MM.1S (cell line): Measurements from ENCODE around the gene CHRM3.

Experiments
- DNase-seq: peaks from one replicate; pipeline ENCODE4 v3.0.0-alpha.2; 2015
- H2AFZ ChIP-seq: fragments of 300-600 bp; sonication (generic); 2 replicates; pipeline ENCODE4 v1.6.0; 2016; ENCODE audit warnings: antibody characterized with exemption, low read length
- H3F3A ChIP-seq: fragments of 300-600 bp; sonication (generic); 2 replicates; pipeline ENCODE4 v1.6.1; 2016; ENCODE audit warnings: mild to moderate bottlenecking, antibody characterized with exemption, low read length, moderate library complexity, mixed read lengths; ENCODE audit not compliant: insufficient read depth
- H3K27ac ChIP-seq: fragments of 300-600 bp; sonication (generic); 2 replicates; pipeline ENCODE4 v1.5.1; 2016; ENCODE audit warnings: mild to moderate bottlenecking, low read length
- H3K27me3 ChIP-seq: fragments of 300-600 bp; sonication (generic); replicated peaks from 2 replicates; pipeline ENCODE4 v1.6.0; 2016; ENCODE audit warnings: low read length; ENCODE audit not compliant: insufficient read depth
- H3K36me3 ChIP-seq: fragments of 300-600 bp; sonication (generic); replicated peaks from 2 replicates; pipeline ENCODE4 v1.6.1; 2016; ENCODE audit warnings: mild to moderate bottlenecking, low read length, mixed read lengths; ENCODE audit not compliant: insufficient read depth
- H3K4me1 ChIP-seq: fragments of 300-600 bp; sonication (generic); 2 replicates; pipeline ENCODE4 v1.6.1; 2016; ENCODE audit warnings: low read length, mixed read lengths
- H3K4me2 ChIP-seq: fragments of 300-600 bp; sonication (generic); 2 replicates; pipeline ENCODE4 v1.6.0; 2016; ENCODE audit warnings: low read depth, low read length
- H3K4me3 ChIP-seq: fragments of 300-600 bp; sonication (generic); 2 replicates; pipeline ENCODE4 v1.5.1; 2016; ENCODE audit warnings: low read length, mixed read lengths
- H3K79me2 ChIP-seq: fragments of 300-600 bp; sonication (generic); 2 replicates; pipeline ENCODE4 v1.6.1; 2016; ENCODE audit warnings: mixed run types, low read length, mixed read lengths
- H3K9ac ChIP-seq: fragments of 300-600 bp; sonication (generic); 2 replicates; pipeline ENCODE4 v1.6.1; 2016; ENCODE audit warnings: low read length, mixed read lengths
- H3K9me2 ChIP-seq: fragments of 300-600 bp; sonication (generic); replicated peaks from 2 replicates; pipeline ENCODE4 v1.6.1; 2016; ENCODE audit warnings: mild to moderate bottlenecking, low read length, mixed read lengths; ENCODE audit not compliant: insufficient read depth
- H3K9me3 ChIP-seq: fragments of 300-600 bp; sonication (generic); replicated peaks from 2 replicates; pipeline ENCODE4 v1.6.1; 2016; ENCODE audit warnings: mild to moderate bottlenecking, low read length, mixed read lengths; ENCODE audit not compliant: insufficient read depth
- H4K20me1 ChIP-seq: fragments of 300-600 bp; sonication (generic); 2 replicates; pipeline ENCODE4 v1.6.1; 2016; ENCODE audit warnings: mild to moderate bottlenecking, low read length, moderate library complexity, mixed read lengths; ENCODE audit not compliant: insufficient read depth
- EZH2 ChIP-seq: fragments of 300-600 bp; sonication (generic); optimal IDR thresholded peaks from 2 replicates; pipeline ENCODE3; 2017; ENCODE audit warnings: low read depth, mild to moderate bottlenecking, antibody characterized with exemption, low read length, mixed read lengths
- EZH2phosphoT487 ChIP-seq: fragments of 300-600 bp; sonication (generic); IDR thresholded peaks from 2 replicates; pipeline ENCODE4 v1.6.1; 2018; ENCODE audit warnings: antibody characterized with exemption, low read length
- TF ChIP-seq, protein P1 (sequence below): fragments of 300-600 bp; sonication (generic); IDR thresholded peaks from 2 replicates; pipeline ENCODE4 v1.5.1; 2016; ENCODE audit warnings: antibody characterized with exemption, low read length, mixed read lengths

CHRM3 gene

DNA sequence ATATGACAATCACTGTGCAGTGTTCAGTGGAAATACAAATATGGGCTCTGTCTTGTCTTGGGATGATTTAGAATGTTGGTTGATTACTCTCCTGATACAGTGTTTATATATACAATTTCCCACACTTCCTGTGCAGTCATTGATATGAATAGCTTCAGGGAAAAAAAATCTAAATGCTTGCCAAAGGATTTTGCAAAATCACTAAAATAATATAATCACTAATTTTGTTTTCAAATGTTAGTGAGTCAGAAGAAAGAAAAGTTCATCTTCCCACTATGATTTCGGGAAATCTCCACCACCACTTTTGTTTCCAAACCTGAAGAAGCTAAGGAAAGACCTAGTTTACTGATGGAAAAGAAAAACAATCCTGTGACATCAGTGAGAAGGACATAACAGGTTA lies 32.1 kb upstream of the CHRM3 start:
- Histone ChIP-seq H3K4me1 (no peaks in the 10 kb centered on the region), H3K4me3 (no peak overlapping the region), H3K9me3 (no peaks in the 10 kb centered on the region), H3K9ac (no peak overlapping the region), H3K4me2 (no peak overlapping the region), H3F3A (no peaks in the 10 kb centered on the region), H3K27ac (no peak overlapping the region), H4K20me1 (no peaks in the 10 kb centered on the region), H3K79me2 (no peaks in the 10 kb centered on the region), H3K36me3 (no peaks in the 10 kb centered on the region), H2AFZ (no peak overlapping the region), H3K27me3 (no peaks in the 10 kb centered on the region), H3K9me2 (no peaks in the 10 kb centered on the region)
- no peak for TF ChIP-seq EZH2
- DNase-seq: no peak

DNA sequence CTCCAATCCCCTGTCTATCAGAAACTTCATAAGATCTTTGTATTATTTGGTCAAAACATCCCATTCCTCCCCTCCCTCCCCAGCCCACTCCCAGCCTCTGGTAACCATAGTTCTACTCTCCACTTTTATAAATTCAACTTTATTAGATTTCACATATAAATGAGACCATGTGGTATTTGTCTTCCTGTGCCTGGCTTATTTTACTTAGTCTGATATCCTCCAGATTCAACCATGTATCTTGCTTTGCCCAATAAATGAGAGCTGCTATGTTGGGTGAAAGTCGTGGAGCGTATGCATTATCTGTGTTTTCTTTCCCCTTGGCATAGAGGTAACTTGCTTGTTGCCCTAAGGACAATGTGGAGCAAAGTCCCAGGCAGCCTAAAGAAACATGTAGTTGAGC lies 28.5 kb upstream of the CHRM3 start:
- H3K9me3 ChIP-seq: no peaks in the 10 kb centered on the region
- DNase-seq: no peak
- no peak overlapping the region for H3K27ac ChIP-seq
- no peaks in the 10 kb centered on the region for H4K20me1 ChIP-seq
- no peak overlapping the region for H3K9ac ChIP-seq
- no peak overlapping the region for H2AFZ ChIP-seq
- no peak overlapping the region for H3K4me2 ChIP-seq
- no peaks in the 10 kb centered on the region for H3K36me3 ChIP-seq
- H3F3A ChIP-seq: no peaks in the 10 kb centered on the region
- H3K79me2 ChIP-seq: no peaks in the 10 kb centered on the region
- TF ChIP-seq EZH2phosphoT487 (no peak), EZH2 (no peak)
- H3K9me2 ChIP-seq: no peaks in the 10 kb centered on the region
- H3K4me3 ChIP-seq: no peak overlapping the region
- H3K4me1 ChIP-seq: no peaks in the 10 kb centered on the region
- no peaks in the 10 kb centered on the region for H3K27me3 ChIP-seq

DNA sequence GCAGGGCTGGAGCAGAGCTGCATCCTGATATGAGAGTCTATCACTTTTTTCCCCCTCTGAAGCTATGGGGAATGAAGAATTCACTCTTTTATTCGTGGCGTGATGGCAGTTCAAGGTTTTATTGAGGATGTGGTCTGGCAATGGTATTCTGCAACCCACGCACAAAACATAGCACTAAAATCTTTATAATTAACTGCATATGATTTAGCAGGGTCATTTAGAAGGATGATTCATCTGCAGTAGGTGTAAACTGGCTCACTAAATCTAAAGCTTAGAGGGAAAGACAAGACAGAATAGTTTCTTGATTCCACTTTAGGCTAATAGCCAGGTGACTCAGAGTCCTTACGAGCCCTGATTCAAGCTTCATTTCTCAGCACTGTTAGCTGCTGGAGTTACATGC lies 25.0 kb upstream of the CHRM3 start:
- TF ChIP-seq, protein P1, sequence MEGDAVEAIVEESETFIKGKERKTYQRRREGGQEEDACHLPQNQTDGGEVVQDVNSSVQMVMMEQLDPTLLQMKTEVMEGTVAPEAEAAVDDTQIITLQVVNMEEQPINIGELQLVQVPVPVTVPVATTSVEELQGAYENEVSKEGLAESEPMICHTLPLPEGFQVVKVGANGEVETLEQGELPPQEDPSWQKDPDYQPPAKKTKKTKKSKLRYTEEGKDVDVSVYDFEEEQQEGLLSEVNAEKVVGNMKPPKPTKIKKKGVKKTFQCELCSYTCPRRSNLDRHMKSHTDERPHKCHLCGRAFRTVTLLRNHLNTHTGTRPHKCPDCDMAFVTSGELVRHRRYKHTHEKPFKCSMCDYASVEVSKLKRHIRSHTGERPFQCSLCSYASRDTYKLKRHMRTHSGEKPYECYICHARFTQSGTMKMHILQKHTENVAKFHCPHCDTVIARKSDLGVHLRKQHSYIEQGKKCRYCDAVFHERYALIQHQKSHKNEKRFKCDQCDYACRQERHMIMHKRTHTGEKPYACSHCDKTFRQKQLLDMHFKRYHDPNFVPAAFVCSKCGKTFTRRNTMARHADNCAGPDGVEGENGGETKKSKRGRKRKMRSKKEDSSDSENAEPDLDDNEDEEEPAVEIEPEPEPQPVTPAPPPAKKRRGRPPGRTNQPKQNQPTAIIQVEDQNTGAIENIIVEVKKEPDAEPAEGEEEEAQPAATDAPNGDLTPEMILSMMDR: no peak
- no peak for TF ChIP-seq EZH2phosphoT487

DNA sequence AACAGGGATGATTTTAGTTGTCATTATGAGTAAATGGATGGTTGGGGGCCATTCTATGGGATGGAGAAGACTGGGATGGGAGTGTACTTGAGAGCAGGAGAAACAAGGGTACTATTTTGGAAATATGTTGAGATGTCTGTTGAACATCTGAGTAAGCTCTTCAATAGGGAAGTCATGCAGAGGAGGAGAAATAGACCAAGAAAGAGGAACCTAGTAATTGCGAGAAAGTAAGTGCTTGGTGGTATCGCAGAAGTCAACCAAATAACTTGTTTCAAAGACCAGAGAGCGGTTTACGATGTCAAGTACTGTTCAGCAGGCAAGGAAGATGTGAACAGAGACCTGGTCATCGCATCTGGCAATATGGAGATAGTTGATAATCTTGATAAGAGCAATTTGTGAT lies 22.4 kb upstream of the CHRM3 start:
- DNase-seq: no peak
- no peak overlapping the region for H3K9ac ChIP-seq
- H3K9me3 ChIP-seq: no peaks in the 10 kb centered on the region
- no peak overlapping the region for H2AFZ ChIP-seq
- H4K20me1 ChIP-seq: no peaks in the 10 kb centered on the region
- H3K4me3 ChIP-seq: no peak overlapping the region
- H3K27ac ChIP-seq: no peak overlapping the region
- H3F3A ChIP-seq: no peaks in the 10 kb centered on the region
- H3K4me2 ChIP-seq: no peak overlapping the region
- H3K4me1 ChIP-seq: no peaks in the 10 kb centered on the region
- no peaks in the 10 kb centered on the region for H3K9me2 ChIP-seq
- H3K36me3 ChIP-seq: no peaks in the 10 kb centered on the region
- TF ChIP-seq, protein P1: no peak
- TF ChIP-seq EZH2phosphoT487: no peak
- TF ChIP-seq EZH2: no peak
- no peaks in the 10 kb centered on the region for H3K27me3 ChIP-seq
- H3K79me2 ChIP-seq: no peaks in the 10 kb centered on the region

More for the DNA sequence above, 25.0 kb upstream of the CHRM3 start:
- Histone ChIP-seq H3K9ac (no peak overlapping the region), H3F3A (no peaks in the 10 kb centered on the region), H2AFZ (no peak overlapping the region), H3K9me2 (no peaks in the 10 kb centered on the region), H3K4me3 (no peak overlapping the region), H3K4me2 (no peak overlapping the region), H3K4me1 (no peaks in the 10 kb centered on the region), H4K20me1 (no peaks in the 10 kb centered on the region), H3K79me2 (no peaks in the 10 kb centered on the region), H3K36me3 (no peaks in the 10 kb centered on the region), H3K9me3 (no peaks in the 10 kb centered on the region), H3K27ac (no peak overlapping the region), H3K27me3 (no peaks in the 10 kb centered on the region)
- DNase-seq: no peak
